Neural cell (in vitro differentiated cells): ENCODE data around the gene CHD1. TPM values are rescaled to one million over a fixed set of nuclear protein-coding genes. Genes with fewer than 3 reads are reported as not detected.

Experiments
- H2AFZ ChIP-seq: fragments of 200-600, 300-800 bp; sonication (generic), shearing (Covaris generic); 2 replicates; pipeline ENCODE4 v1.6.0; 2014; ENCODE audit warnings: low read depth, mild to moderate bottlenecking, antibody characterized with exemption, low read length, moderate library complexity
- H3F3A ChIP-seq: fragments of 200-600 bp; shearing (Covaris generic); 2 replicates; pipeline ENCODE4 v1.6.1; 2016; ENCODE audit warnings: mild to moderate bottlenecking, moderate library complexity, mixed read lengths, antibody characterized with exemption, low read length; ENCODE audit not compliant: insufficient read depth, poor library complexity, severe bottlenecking
- H3K27ac ChIP-seq: fragments of 200-600, 300-800 bp; sonication (generic), shearing (Covaris generic); 2 replicates; pipeline ENCODE4 v1.5.1; 2014; ENCODE audit warnings: mild to moderate bottlenecking, low read length, moderate library complexity
- H3K27me3 ChIP-seq: fragments of 300-800, 200-600 bp; sonication (generic), shearing (Covaris generic); 2 replicates; pipeline ENCODE4 v1.6.0; 2014; ENCODE audit warnings: mild to moderate bottlenecking, low read depth, low read length, moderate library complexity; ENCODE audit not compliant: insufficient read depth
- H3K36me3 ChIP-seq: fragments of 300-800, 200-600 bp; sonication (generic), shearing (Covaris generic); 2 replicates; pipeline ENCODE4 v1.5.1; 2014; ENCODE audit warnings: mild to moderate bottlenecking, antibody characterized with exemption, low read length, moderate library complexity; ENCODE audit not compliant: insufficient read depth
- H3K4me2 ChIP-seq: fragments of 300-800, 200-600 bp; sonication (generic), shearing (Covaris generic); 2 replicates; pipeline ENCODE4 v1.6.0; 2014; ENCODE audit warnings: mild to moderate bottlenecking, low read length
- H3K4me3 ChIP-seq: fragments of 300-800, 200-600 bp; sonication (generic), shearing (Covaris generic); 2 replicates; pipeline ENCODE4 v1.5.1; 2014; ENCODE audit warnings: mild to moderate bottlenecking, low read length, moderate library complexity
- H3K79me2 ChIP-seq: fragments of 200-600 bp; shearing (Covaris generic); replicated peaks from 2 replicates; pipeline ENCODE4 v1.6.0; 2014; ENCODE audit warnings: mild to moderate bottlenecking, low read length, moderate library complexity; ENCODE audit not compliant: insufficient read depth
- H3K9ac ChIP-seq: fragments of 300-800, 200-600 bp; sonication (generic), shearing (Covaris generic); 2 replicates; pipeline ENCODE4 v1.6.1; 2016; ENCODE audit warnings: mild to moderate bottlenecking, low read length, mixed read lengths
- H3K9me2 ChIP-seq: fragments of 200-600 bp; shearing (Covaris generic); 2 replicates; pipeline ENCODE4 v1.6.1; 2016; ENCODE audit warnings: mild to moderate bottlenecking, low read length, mixed read lengths; ENCODE audit not compliant: insufficient read depth
- H3K9me3 ChIP-seq: fragments of 200-600, 300-800 bp; sonication (generic), shearing (Covaris generic); 2 replicates; pipeline ENCODE4 v1.6.1; 2016; ENCODE audit warnings: mild to moderate bottlenecking, mixed run types, low read length, moderate library complexity, mixed read lengths
- H4K20me1 ChIP-seq: fragments of 200-600 bp; shearing (Covaris generic); 2 replicates; pipeline ENCODE4 v1.6.1; 2016; ENCODE audit warnings: mild to moderate bottlenecking, mixed run types; ENCODE audit not compliant: insufficient read depth
- CTCF ChIP-seq: fragments of 450-650 bp; IDR thresholded peaks from 2 replicates; pipeline ENCODE4 v1.5.1; 2014; ENCODE audit warnings: antibody characterized with exemption, mild to moderate bottlenecking, moderate library complexity; ENCODE audit not compliant: poor library complexity, severe bottlenecking
- EP300 ChIP-seq: fragments of 450-650 bp; conservative IDR thresholded peaks from 2 replicates; pipeline ENCODE4 v1.6.1; 2014; ENCODE audit warnings: antibody characterized with exemption, mild to moderate bottlenecking, moderate library complexity; ENCODE audit not compliant: poor library complexity, severe bottlenecking
- EZH2 ChIP-seq: fragments of 200-600, 300-800 bp; shearing (Covaris generic), sonication (generic); IDR thresholded peaks from 2 replicates; pipeline ENCODE4 v1.6.1; 2014; ENCODE audit warnings: antibody characterized with exemption, low read length, borderline replicate concordance, mild to moderate bottlenecking; ENCODE audit not compliant: insufficient read depth, poor library complexity, severe bottlenecking
- MXI1 ChIP-seq: fragments of 450-650 bp; conservative IDR thresholded peaks from 2 replicates; pipeline ENCODE4 v1.6.1; 2014; ENCODE audit warnings: antibody characterized with exemption, mild to moderate bottlenecking; ENCODE audit not compliant: poor library complexity, severe bottlenecking
- POLR2AphosphoS5 ChIP-seq: IDR thresholded peaks from 2 replicates; pipeline ENCODE4 v1.6.1; 2012
- RAD21 ChIP-seq: fragments of 450-650 bp; conservative IDR thresholded peaks from 2 replicates; pipeline ENCODE4 v1.6.1; 2014; ENCODE audit warnings: antibody characterized with exemption, mild to moderate bottlenecking, moderate library complexity
- REST ChIP-seq: IDR thresholded peaks from 2 replicates; pipeline ENCODE4 v1.6.1; 2012; ENCODE audit warnings: borderline replicate concordance
- SMC3 ChIP-seq: fragments of 450-650 bp; conservative IDR thresholded peaks from 2 replicates; pipeline ENCODE4 v1.6.1; 2014; ENCODE audit warnings: antibody characterized with exemption, mild to moderate bottlenecking, moderate library complexity; ENCODE audit not compliant: poor library complexity
- TAF1 ChIP-seq: IDR thresholded peaks from 2 replicates; pipeline ENCODE4 v1.6.1; 2012; ENCODE audit warnings: low read depth
- polyA plus RNA-seq: library from polyadenylated mRNA; depleted of rRNA; stranded (reverse); fragments of >200 nt; gene quantifications from 2 replicates; pipeline ENCODE4 v1.2.3, GENCODE V29; 2014

The CHD1 gene
- polyA plus RNA-seq, 1 donor from 2014 or later = 64.5 TPM

- TF ChIP-seq RAD21 = no peak
- no peak for TF ChIP-seq EZH2
- TF ChIP-seq CTCF = no peak
- no peak for TF ChIP-seq SMC3
- TF ChIP-seq MXI1 = no peak
- H3K9me2 ChIP-seq = no peaks in the 10 kb centered on the region
- H3K9ac ChIP-seq = no peak overlapping the region
- no peak overlapping the region for H3K27ac ChIP-seq
- H3K4me2 ChIP-seq = no peak overlapping the region
- H4K20me1 ChIP-seq = no peaks in the 10 kb centered on the region
- no peaks in the 10 kb centered on the region for H3K9me3 ChIP-seq
- H3K36me3 ChIP-seq = peaks cover 18% of the 10 kb centered on the region
- no peaks in the 10 kb centered on the region for H3K27me3 ChIP-seq
- peaks cover 4% of the 10 kb centered on the region for H3K79me2 ChIP-seq
- no peak overlapping the region for H2AFZ ChIP-seq
- H3K4me3 ChIP-seq = no peak overlapping the region
- no peaks in the 10 kb centered on the region for H3F3A ChIP-seq
Measured at GRCh38 chr5:98891591-98891990, 37.2 kb downstream of the CHD1 start.

GRCh38 chr5:98880598-98880997, 48.2 kb downstream of the CHD1 start:
- Histone ChIP-seq H3K9me2 (no peaks in the 10 kb centered on the region), H2AFZ (no peak overlapping the region), H3K9me3 (no peaks in the 10 kb centered on the region), H3K4me2 (no peak overlapping the region), H3K4me3 (no peak overlapping the region), H3F3A (no peaks in the 10 kb centered on the region), H3K79me2 (no peaks in the 10 kb centered on the region), H3K36me3 (peaks cover 10% of the 10 kb centered on the region), H3K9ac (no peak overlapping the region), H3K27me3 (no peaks in the 10 kb centered on the region), H3K27ac (no peak overlapping the region), H4K20me1 (no peaks in the 10 kb centered on the region)
- TF ChIP-seq TAF1 = no peak
- TF ChIP-seq EZH2 = no peak
- no peak for TF ChIP-seq POLR2AphosphoS5
- no peak for TF ChIP-seq REST
- no peak for TF ChIP-seq CTCF
- TF ChIP-seq EP300 = no peak
- no peak for TF ChIP-seq MXI1
- TF ChIP-seq RAD21 = no peak
- no peak for TF ChIP-seq SMC3
